Left ventricle myocardium inferior (tissue), 1 donor: ENCODE results near the gene AKIP1. TPM values are rescaled to one million over a fixed set of nuclear protein-coding genes. Genes with fewer than 3 reads are reported as not detected.
"Not testable (repeated sequence)": the region's sequence is repeated elsewhere in the genome, so short reads cannot be mapped to it uniquely, and the experiment has no call there.

Experiments used
- DNase-seq: peaks from one replicate; pipeline ENCODE4 v3.0.0-alpha.2; 2020
- H3K27ac ChIP-seq: fragments of 200-600 bp; replicated peaks from 2 replicates; pipeline ENCODE4 v1.8.0; 2021
- H3K27me3 ChIP-seq: fragments of 200-600 bp; 2 replicates; pipeline ENCODE4 v1.8.0; 2021; ENCODE audit warnings: low read depth
- H3K36me3 ChIP-seq: fragments of 200-600 bp; 2 replicates; pipeline ENCODE4 v1.8.0; 2021
- H3K4me1 ChIP-seq: fragments of 200-600 bp; 2 replicates; pipeline ENCODE4 v1.8.0; 2021
- H3K4me3 ChIP-seq: fragments of 200-600 bp; 2 replicates; pipeline ENCODE4 v1.8.0; 2021; ENCODE audit warnings: mild to moderate bottlenecking, moderate library complexity
- H3K9me3 ChIP-seq: fragments of 200-600 bp; replicated peaks from 2 replicates; pipeline ENCODE4 v1.8.0; 2021
- intact Hi-C: fragments of 100-400 bp; cut with micrococcal nuclease; formaldehyde crosslinking; loops from one replicate; pipeline ENCODE4 v1.11.0; 2022
- total RNA-seq: library from RNA; stranded (reverse); fragmentation: NEBNext Ultra II Directional; extraction: Animal tissue kit (Norgen Biotek cat#: 25700); gene quantifications from one replicate; pipeline ENCODE4 v1.2.1, GENCODE V29; 2021
- TF ChIP-seq, protein P1 (sequence below): fragments of 200-600 bp; IDR thresholded peaks from 2 replicates; pipeline ENCODE4 v1.8.0; 2021; ENCODE audit warnings: antibody characterized with exemption, mild to moderate bottlenecking, borderline replicate concordance
- donor health status: DM: no; HTN: yes; CAD: no; lungs with severe emphysema.

Gene AKIP1
- total RNA-seq, 1 donor from 2014 or later = 30.1 TPM

DNA sequence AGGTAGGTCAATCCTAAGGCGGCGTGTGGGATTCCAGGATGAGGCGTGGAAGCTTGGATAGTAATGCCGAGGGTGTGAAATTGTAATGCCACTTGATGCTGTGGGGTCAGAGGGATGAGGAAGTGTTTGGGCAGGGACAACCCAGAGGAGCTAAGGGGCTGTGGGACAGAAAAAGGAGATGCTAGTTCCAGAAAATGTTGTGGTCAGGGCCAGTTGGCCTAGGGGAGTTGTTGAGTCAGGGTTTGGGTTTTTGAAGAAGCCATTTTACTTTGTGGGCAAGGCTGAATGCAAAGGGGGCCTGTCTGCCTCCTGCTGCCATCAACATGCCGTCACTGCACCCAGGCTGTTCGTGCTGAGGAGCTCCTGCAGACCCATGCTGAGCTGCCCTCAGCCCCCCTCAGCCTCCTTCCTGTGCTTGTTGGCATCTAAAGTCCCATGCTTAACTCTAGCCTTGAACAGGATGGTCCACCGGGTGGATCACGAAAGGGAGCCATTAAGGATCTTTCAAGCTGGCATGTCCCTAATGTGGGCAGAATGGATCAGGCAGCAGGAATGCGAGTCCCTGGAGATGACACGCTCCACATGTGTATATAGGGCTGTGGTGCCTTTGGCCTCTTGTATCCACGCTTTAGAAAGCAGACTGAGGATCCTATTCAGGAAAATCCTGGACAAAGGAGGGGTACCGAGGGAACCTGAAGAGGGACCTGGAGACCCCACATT lies 19.6 kb downstream of the AKIP1 start:
- Histone ChIP-seq H3K36me3 (peaks cover 1% of the 10 kb centered on the region), H3K9me3 (no peaks in the 10 kb centered on the region), H3K4me1 (no peaks in the 10 kb centered on the region), H3K27me3 (no peaks in the 10 kb centered on the region), H3K27ac (no peak overlapping the region), H3K4me3 (no peak overlapping the region)
- DNase-seq = no peak
- intact Hi-C loops = no loop called here
- TF ChIP-seq, protein P1, sequence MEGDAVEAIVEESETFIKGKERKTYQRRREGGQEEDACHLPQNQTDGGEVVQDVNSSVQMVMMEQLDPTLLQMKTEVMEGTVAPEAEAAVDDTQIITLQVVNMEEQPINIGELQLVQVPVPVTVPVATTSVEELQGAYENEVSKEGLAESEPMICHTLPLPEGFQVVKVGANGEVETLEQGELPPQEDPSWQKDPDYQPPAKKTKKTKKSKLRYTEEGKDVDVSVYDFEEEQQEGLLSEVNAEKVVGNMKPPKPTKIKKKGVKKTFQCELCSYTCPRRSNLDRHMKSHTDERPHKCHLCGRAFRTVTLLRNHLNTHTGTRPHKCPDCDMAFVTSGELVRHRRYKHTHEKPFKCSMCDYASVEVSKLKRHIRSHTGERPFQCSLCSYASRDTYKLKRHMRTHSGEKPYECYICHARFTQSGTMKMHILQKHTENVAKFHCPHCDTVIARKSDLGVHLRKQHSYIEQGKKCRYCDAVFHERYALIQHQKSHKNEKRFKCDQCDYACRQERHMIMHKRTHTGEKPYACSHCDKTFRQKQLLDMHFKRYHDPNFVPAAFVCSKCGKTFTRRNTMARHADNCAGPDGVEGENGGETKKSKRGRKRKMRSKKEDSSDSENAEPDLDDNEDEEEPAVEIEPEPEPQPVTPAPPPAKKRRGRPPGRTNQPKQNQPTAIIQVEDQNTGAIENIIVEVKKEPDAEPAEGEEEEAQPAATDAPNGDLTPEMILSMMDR = no peak

DNA sequence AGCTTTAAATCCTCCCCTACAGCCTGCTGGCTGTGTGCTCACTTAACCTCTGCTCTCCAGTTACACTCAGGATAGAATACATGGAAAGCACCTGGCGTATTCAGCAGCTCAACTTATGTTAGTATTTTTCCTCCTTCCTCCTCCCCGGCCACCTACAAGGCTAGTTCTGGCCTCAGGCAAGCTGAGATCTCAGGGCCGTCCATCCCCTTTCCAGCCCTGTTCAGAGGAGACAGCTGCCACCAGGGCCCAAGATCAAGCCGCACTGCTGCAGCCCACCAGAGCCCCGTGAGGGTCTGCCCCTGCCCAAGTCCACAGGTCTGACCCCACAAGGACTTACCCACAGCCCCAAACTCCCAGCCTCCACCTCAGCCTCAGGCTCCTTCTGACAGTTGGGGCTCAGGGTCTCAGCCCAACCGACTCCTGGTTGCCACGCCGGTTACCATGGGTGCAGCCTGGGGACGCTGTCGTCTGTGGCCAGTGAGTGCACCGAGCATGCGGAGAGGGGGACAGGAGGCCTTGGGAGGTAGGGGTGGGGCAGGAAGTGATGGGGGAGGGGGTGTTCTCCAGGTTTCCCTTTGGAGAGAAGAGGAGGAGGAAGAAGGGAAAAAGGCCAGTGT lies 21.7 kb downstream of the AKIP1 start, which contains the start of gene C11orf16:
Gene C11orf16, minus strand, starts transcription at position 384 of the 617 bp plus-strand sequence. CDS start 639 bp downstream, outside the sequence.
- Histone ChIP-seq H3K27ac (no peak within 1 kb of the TSS), H3K36me3 (no peaks in the 10 kb centered on the region), H3K4me3 (no peak within 1 kb of the TSS), H3K9me3 (no peaks in the 10 kb centered on the region), H3K4me1 (no peaks in the 10 kb centered on the region), H3K27me3 (no peaks in the 10 kb centered on the region)
- TF ChIP-seq, protein P1 = no peak
- intact Hi-C loops = no loop called here
- no peak for DNase-seq

DNA sequence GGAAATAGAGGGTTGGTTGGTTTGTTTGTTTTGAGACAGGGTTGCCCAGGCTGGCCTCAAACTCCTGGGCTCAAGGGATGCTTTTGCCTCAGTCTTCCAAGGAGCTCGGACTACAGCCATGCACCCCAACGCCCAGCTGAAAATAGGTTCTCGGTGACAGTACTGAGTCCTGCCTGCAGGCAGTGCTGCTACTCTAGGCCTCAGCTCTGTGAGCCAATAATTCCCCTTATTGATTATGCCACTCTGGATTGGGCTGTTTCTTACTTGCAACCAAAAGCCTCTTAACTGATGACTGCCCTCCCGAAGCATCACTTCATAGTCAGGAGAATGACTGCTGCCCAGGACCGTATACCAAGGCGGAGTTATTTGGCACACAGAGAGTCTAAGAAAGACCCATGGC lies 22.9 kb downstream of the AKIP1 start:
- H3K27ac ChIP-seq = no peak overlapping the region
- no peak for DNase-seq
- no peaks in the 10 kb centered on the region for H3K36me3 ChIP-seq
- no peaks in the 10 kb centered on the region for H3K4me1 ChIP-seq
- no peaks in the 10 kb centered on the region for H3K9me3 ChIP-seq
- intact Hi-C loops = no loop called here
- TF ChIP-seq, protein P1 = no peak
- no peaks in the 10 kb centered on the region for H3K27me3 ChIP-seq
- H3K4me3 ChIP-seq = no peak overlapping the region

DNA sequence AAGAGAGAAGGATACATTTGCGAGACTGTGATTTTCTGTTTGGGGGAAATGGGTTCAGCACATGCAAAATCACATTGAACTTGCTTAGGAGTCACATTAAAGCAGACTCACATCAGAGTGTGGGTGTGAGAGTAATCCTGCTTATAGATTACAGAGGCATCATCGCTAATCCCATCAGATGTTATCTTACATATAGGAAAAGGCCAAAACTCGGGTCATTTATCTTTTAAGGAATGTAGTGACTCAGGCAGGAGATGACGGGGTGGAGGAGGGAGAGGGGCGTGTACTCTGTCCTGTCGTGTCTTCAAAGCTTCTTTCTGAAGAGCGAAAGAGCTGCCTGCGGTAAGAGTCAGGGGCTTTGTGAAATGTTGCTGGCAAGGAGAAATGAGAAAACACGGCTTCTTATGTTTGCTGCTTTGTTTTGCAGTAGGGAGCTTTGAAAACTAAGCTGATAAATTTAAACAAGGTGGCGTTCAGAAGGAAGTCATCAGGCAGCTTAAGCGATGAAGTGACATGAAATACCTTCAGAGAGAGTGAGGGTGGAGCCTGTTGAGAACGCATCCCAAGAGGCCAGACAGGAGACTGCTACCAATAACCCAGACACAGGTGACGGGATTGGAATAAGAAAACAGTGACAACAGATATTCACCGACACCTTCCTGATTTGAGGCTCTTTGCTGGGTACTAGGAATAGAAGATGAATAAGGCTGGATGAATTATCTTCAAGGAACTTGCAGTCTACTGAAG lies 23.9 kb downstream of the AKIP1 start:
- Histone ChIP-seq H3K36me3 (no peaks in the 10 kb centered on the region), H3K27me3 (no peaks in the 10 kb centered on the region), H3K27ac (no peak overlapping the region), H3K9me3 (no peaks in the 10 kb centered on the region), H3K4me1 (no peaks in the 10 kb centered on the region), H3K4me3 (no peak overlapping the region)
- DNase-seq = no peak
- intact Hi-C loops = no loop called here
- TF ChIP-seq, protein P1 = no peak

DNA sequence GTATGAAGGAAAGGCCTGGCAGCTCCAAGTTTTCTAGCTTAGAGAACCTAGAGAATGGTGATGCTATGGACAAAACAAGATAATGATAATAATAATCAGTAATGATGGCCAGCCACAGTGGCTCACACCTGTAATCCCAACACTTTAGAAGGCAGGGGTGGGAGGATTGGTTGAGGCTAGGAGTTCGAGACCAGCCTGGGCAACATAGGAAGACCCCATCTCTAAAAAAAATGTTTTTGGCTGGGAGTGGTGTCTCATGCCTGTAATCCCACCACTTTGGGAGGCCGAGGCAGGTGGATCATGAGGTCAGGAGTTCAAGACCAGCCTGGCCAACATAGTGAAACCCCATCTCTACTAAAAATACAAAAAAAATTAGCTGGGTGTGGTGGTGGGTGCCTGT lies 24.8 kb downstream of the AKIP1 start:
- H3K36me3 ChIP-seq, H3K9me3 ChIP-seq, DNase-seq, H3K27ac ChIP-seq, H3K4me1 ChIP-seq, H3K27me3 ChIP-seq, intact Hi-C loops, H3K4me3 ChIP-seq: not testable (repeated sequence)
